ENCODE data around the gene PSMC5. TPM values are rescaled to one million over a fixed set of nuclear protein-coding genes. Genes with fewer than 3 reads are reported as not detected.
A peak's percentile ranks its signal among the peaks of the same experiment; 100 is the strongest.
"Not testable (repeated sequence)": the region's sequence is repeated elsewhere in the genome, so short reads cannot be mapped to it uniquely, and the experiment has no call there.

Gene PSMC5
- total RNA-seq, 1 experiment from 2014 or later, result 21.8 TPM

DNA sequence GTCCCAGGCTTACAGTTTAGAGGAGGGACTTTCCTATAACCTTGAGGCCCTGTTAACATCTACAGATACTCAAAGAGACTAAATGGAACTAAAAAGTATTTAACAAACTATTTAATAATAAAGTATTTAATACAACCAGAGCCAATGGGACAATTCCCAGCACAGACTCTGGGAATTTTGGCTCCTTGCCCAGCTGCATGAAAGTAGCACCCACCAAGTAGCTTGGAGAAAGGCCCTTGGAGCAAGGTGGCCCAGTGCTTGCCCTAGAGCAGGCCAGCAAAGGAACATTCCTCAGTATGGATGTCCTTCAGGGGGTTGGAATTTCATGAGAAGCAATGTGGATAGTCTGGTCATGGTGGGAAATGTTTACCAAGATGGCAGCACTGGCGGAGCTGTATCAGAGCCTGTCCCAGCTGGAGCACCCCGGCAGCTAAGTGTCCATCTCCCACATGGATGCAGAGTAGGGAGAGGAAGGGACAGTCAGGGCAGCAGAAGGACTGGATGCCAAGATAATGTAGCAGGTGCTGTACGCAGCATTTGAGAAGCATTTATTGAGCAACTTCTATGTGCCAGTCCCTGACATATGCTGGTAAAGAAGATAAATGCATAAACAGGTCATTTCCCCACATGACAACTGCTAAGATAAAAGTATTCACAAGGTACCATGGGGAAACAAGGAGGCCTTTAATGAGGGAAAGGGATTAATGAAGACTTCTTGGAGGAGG lies 20.5 kb downstream of the PSMC5 start:
- in situ Hi-C loops (cut with HindIII; ENCODE audit: low pct_unique_long_range_greater_than_20kb, low sequenced_read_pairs), result no loop called here
- no peak for DNase-seq (ENCODE audit: low read depth, low spot score)

DNA sequence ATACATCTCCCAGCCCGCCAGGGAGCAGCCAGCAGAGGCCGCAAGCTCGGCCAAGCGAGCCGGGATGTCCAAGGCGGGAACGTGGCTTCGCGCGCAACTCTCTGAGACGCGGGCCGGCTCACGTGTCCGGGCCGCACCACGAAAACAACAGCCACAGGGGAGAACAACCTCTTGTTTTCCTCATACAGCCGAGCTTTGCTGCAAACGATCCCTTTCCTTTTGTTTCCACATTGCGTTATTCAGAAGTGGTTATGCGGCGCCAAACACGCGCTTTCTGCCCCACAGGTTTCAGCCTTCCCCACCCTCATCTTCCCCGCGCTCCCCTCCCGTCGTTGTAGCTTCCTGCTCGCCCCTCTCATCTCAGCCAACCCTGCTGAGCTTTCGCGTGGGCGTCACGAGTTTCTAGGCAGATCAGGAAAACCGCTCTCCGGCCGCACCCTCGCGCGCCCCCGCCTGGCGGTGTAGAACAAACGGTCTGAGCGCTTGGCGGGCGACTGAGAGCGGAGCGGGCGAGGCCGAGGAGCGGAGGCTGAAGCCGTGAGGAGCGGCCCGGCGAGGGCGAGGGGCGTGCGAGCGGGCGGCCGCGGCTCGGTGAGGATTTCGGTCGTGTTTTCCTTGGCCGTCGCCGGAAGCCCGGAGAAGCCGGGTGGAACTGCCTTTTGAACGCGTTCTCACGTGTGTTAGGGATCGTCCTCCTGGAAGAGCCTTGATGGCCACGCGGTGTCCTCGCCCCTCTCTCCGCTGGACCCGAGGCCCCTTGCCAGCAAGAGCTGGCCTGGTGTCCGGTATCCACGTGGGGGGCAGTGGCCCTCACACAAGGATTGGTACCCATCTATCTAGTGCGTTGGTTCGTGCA lies 21.8 kb downstream of the PSMC5 start:
- in situ Hi-C loops (cut with HindIII; ENCODE audit: low pct_unique_long_range_greater_than_20kb, low sequenced_read_pairs), result no loop called here
- DNase-seq (ENCODE audit: low read depth, low spot score), result peak; percentile 97

DNA sequence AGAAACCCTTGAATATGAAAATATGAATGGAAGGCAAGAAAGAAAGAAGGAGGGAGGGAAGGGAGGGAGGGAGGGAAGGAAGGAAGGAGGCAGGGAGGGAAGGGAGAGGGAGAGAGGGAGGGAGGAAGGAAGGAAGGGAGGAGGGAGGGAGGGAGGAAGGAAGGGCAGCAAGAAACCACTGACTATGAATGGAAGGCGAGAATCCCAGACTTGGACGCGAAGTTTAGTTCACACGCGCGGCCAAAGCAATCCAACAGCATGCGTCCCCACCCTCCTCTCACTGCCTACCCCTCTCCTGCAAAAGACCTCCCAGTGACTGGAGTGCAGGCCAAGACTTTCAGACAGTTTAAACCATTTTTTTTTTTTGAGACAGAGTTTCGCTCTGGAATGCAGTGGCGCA lies 23.2 kb downstream of the PSMC5 start:
- DNase-seq (ENCODE audit: low read depth, low spot score), result no peak
- in situ Hi-C loops (cut with HindIII; ENCODE audit: low pct_unique_long_range_greater_than_20kb, low sequenced_read_pairs), result no loop called here

DNA sequence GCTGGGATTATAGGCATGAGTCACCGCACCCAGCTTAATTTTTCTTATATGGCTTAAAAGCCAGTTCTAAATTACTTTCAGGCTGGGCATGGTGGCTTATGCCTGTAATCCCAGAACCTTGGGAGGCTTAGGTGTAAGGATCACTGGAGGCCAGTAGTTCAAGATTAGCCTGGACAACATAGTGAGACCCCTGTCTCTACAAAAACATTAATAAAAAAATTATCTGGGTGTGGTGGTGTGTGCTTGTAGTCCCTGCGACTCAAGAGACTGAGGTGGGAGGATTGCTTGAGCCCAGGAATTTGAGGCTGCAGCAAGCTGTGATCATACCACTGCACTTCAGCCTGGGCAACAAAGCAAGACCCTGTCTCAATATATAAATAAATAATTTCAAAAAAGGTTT lies 26.0 kb downstream of the PSMC5 start:
- in situ Hi-C loops (cut with HindIII; ENCODE audit: low pct_unique_long_range_greater_than_20kb, low sequenced_read_pairs), result no loop called here
- no peak for DNase-seq (ENCODE audit: low read depth, low spot score)

DNA sequence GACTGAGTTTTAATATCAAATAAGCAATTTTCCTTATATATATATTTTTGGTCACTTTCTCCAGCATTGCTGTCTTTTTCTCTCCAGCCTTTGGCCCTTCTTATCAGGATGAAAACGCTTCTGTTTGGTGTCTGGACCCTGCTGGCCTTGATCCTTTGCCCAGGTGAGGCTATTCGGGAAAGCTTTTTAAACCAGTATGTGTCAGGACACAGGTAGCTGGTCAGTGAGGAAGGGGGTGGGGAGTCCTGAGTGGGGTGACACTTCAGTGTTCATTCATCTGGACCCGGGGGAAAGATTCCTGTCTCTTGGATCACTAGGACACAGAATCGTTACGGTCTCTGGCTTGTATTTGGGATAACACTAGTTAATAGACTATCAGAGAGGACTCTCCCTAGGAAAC lies 27.5 kb downstream of the PSMC5 start:
- in situ Hi-C loops (cut with HindIII; ENCODE audit: low pct_unique_long_range_greater_than_20kb, low sequenced_read_pairs), result no loop called here
- DNase-seq (ENCODE audit: low read depth, low spot score), result no peak

GRCh38 chr17:63855185-63855584 lies 28.0 kb downstream of the PSMC5 start:
- DNase-seq (ENCODE audit: low read depth, low spot score), result no peak
- in situ Hi-C loops (cut with HindIII; ENCODE audit: low pct_unique_long_range_greater_than_20kb, low sequenced_read_pairs), result no loop called here

- in situ Hi-C loops (cut with HindIII; ENCODE audit: low pct_unique_long_range_greater_than_20kb, low sequenced_read_pairs), result not testable (repeated sequence)
Measured at GRCh38 chr17:63856425-63856824, 29.2 kb downstream of the PSMC5 start.

DNA sequence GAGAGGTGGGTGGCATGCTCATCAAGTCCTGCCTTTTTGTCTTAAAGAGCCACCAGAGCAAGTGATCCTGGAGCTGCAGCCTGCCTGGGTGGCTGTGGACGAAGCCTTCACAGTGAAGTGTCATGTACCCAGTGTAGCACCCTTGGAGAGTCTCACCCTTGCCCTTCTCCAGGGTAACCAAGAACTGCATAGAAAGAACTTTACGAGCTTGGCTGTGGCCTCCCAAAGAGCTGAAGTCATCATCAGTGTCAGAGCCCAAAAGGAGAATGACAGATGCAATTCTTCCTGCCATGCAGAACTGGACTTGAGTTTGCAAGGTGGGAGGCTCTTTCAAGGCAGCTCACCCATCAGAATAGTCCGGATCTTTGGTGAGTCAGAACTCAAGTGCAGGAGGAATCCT lies 32.0 kb downstream of the PSMC5 start:
- in situ Hi-C loops (cut with HindIII; ENCODE audit: low pct_unique_long_range_greater_than_20kb, low sequenced_read_pairs), result no loop called here
- DNase-seq (ENCODE audit: low read depth, low spot score), result no peak

More at GRCh38 chr17:63856425-63856824, 29.2 kb downstream of the PSMC5 start:
- DNase-seq (ENCODE audit: low read depth, low spot score), result not testable (repeated sequence)

- in situ Hi-C loops (cut with HindIII; ENCODE audit: low pct_unique_long_range_greater_than_20kb, low sequenced_read_pairs), result not testable (repeated sequence)
- DNase-seq (ENCODE audit: low read depth, low spot score), result peak; percentile 38
Measured at GRCh38 chr17:63866625-63867024, 39.4 kb downstream of the PSMC5 start.

DNA sequence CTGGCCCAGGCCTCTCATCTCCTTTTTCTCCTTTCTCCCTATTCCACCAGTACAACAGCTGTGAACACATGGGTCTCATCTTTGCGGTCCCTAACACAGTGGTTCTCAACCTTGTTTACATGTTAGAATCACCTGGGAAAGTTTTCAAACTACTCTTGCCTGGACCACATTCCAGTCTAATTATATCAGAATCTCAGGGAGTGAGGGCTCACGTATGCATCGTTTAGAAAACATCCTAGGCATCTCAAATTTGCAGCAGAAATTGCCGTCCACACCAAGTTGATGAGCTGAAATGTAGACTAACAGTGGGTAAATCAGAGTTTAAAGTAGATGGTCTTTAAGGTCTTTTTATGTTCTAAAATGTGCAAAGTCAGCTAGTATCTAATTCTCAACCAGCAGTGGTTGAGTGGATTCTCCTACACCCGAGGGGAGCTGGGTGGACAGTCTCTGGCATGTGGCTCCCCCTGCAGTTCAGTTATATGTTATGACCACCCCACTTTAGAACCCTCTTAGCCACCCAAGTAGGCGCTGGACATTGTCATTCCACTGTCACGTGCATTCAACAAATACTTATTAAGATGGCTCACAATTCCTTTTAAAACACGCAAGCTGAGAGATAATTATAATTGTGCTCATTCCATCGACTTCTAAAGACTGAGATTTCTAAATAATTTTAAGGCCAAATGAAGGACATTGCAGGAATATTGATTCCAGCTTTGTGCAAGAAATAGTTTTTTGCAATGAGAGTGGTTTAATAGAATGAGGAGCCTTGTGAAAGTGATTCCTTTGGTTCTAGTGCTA lies 42.5 kb downstream of the PSMC5 start:
- DNase-seq (ENCODE audit: low read depth, low spot score); in situ Hi-C loops (cut with HindIII; ENCODE audit: low pct_unique_long_range_greater_than_20kb, low sequenced_read_pairs): not testable (repeated sequence)

DNA sequence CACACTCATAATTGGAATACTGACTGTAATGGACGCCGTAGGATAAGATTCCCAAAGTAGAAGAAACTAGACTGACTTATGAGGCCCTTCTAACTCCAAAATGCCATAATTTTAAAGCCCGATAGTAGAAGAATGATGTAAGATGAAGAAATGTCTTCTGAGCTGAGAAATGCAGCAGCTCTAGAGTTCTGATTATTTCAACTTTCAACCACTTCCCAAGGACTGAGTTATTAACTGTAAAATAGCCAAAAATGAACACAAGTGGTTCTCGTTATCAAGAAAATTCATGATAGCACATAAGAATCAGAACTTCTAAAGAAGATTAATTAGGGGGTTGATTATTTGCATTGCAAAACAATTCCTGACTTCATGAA lies 43.0 kb downstream of the PSMC5 start:
- DNase-seq (ENCODE audit: low read depth, low spot score); in situ Hi-C loops (cut with HindIII; ENCODE audit: low pct_unique_long_range_greater_than_20kb, low sequenced_read_pairs): not testable (repeated sequence)

- in situ Hi-C loops (cut with HindIII; ENCODE audit: low pct_unique_long_range_greater_than_20kb, low sequenced_read_pairs); DNase-seq (ENCODE audit: low read depth, low spot score): not testable (repeated sequence)
Measured at GRCh38 chr17:63871646-63872365, 44.6 kb downstream of the PSMC5 start.

GRCh38 chr17:63873577-63873976 lies 46.3 kb downstream of the PSMC5 start, which contains the start of gene CSH2:
Gene CSH2 (minus strand): TSS chr17:63873677. CDS start chr17:63873614, 63 bp downstream.
- DNase-seq (ENCODE audit: low read depth, low spot score); in situ Hi-C loops (cut with HindIII; ENCODE audit: low pct_unique_long_range_greater_than_20kb, low sequenced_read_pairs): not testable (repeated sequence)

DNA sequence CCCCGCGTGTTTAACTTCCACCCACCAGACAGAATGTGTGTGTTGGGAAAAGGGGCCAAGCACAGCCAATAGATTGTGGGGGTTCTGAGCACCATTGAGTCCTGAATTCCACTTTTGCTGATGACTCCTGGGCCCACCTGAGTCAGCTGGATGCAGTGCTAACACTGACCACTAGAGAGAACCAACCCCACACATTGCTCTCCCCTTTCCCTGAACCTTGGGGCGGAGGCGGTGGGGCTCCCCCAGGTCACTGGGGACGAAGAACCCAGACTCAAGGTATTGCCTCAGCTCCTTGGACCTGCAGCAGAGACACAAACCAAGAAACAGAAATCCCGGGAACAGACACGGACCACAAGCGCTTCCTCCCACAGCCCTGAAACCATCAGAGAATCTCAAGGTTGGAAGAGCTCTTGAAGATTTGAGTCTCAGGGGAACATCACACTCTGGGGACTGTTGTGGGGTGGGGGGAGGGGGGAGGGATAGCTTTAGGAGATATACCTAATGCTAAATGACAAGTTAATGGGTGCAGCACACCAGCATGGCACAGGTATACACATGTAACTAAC lies 46.9 kb downstream of the PSMC5 start:
- in situ Hi-C loops (cut with HindIII; ENCODE audit: low pct_unique_long_range_greater_than_20kb, low sequenced_read_pairs), result not testable (repeated sequence)

GRCh38 chr17:63874693-63875092 lies 47.5 kb downstream of the PSMC5 start:
- DNase-seq (ENCODE audit: low read depth, low spot score); in situ Hi-C loops (cut with HindIII; ENCODE audit: low pct_unique_long_range_greater_than_20kb, low sequenced_read_pairs): not testable (repeated sequence)

More for the DNA sequence above, 46.9 kb downstream of the PSMC5 start:
- DNase-seq (ENCODE audit: low read depth, low spot score), result not testable (repeated sequence)

- in situ Hi-C loops (cut with HindIII; ENCODE audit: low pct_unique_long_range_greater_than_20kb, low sequenced_read_pairs), result not testable (repeated sequence)
Measured at GRCh38 chr17:63878413-63878812, 51.2 kb downstream of the PSMC5 start.

DNA sequence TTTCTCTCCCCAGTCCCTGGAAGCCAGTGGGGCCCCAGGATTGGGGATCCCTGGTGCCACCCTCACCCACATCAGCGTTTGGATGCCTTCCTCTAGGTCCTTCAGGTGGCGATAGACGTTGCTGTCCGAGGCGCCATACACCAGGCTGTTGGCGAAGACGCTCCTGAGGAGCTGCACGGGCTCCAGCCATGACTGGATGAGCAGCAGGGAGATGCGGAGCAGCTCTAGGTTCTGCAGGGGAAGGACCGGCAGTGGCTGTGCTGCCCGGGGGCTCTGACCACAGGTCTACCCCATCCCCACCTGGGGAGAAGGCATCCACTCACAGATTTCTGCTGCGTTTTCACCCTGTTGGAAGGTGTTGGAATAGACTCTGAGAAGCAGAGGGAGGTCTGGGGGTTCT lies 53.5 kb downstream of the PSMC5 start:
- DNase-seq (ENCODE audit: low read depth, low spot score), result no peak
- in situ Hi-C loops (cut with HindIII; ENCODE audit: low pct_unique_long_range_greater_than_20kb, low sequenced_read_pairs), result no loop called here

More at GRCh38 chr17:63878413-63878812, 51.2 kb downstream of the PSMC5 start:
- DNase-seq (ENCODE audit: low read depth, low spot score), result not testable (repeated sequence)

Measured in SK-MEL-5 (cell line).